NCI-H146 (cell line): ENCODE data around the gene RHBDD3.
A peak's percentile ranks its signal among the peaks of the same experiment; 100 is the strongest.

Experiments
- DNase-seq: peaks from one replicate; lab custom pipeline; 2025; lab: John Stamatoyannopoulos, UW

The RHBDD3 gene

DNA sequence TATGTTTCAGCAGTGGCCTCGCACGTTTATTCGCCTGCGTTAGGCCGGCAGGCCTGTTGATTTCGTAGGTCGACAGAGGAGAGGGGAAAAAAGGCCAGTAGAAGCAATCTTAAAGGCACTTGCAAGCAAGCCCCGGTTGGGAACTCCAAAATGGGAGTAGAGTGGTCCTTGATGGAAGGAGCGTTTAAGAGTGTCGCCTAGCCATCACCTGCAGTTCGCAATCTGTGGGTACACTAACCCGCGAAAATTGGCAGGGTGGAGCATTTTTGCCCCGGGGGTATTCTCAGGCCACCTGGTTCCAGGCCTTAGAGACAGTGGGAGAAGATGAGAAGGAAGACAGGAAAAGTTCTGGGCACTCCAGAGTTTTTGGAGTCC is 1.4 kb upstream of the RHBDD3 start:
- peak; percentile 33 for DNase-seq

DNA sequence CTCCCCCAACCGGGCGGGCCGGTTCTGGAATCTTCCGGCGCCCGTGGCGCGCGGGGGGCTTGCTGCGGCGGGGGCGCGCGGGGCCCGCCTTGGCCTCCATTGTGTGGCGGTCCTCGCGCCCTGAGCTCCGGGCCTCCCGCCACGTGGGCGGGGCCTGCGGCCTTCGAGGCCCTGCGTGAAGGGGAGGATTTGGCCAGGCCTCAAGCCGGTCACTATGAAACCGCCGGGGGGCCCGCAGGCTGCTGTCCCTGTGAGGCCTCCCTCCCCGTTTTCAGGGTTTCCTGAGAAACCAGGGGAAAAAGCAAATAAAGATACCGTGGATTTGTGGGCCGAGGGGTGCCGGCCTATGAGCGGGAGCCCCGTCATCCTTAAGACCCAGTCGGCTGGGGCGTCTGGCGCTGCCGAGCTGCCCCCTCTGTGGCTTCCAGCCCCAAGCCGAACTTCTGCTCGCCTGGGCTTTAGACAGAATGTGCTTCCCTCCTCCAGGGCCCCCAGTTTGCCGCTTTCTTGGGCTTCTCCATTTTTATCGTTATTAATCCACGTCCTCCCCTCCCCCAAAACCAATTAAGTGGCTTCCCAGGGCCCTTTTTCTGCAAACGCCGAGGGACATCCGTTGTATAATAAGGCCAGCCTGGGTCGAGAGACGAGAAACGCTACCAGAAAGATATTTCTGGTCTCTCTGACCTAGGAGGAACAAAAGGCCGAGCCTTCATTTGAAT is 889 bp upstream of the RHBDD3 start:
- DNase-seq: peak; percentile 70

DNA sequence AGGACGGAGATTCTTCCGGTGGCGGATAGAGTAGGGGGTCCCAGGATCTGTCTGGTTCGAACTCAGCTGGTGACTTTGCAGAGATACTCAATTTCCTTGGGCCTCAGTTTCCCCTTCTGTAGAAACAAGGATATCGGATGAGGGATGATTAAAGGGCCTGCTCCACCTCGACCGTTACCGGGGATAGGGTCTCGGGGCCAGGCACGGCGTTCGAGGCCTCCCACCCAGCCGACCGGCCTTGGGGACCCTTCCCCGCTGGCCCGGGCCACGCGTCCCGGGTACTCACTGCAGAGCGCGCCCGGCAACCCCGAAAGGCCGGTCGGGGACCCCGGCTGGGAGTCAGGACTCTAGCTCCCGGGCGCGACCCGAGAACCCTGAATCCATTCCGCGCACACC is 321 bp downstream of the RHBDD3 start:
- no peak for DNase-seq

DNA sequence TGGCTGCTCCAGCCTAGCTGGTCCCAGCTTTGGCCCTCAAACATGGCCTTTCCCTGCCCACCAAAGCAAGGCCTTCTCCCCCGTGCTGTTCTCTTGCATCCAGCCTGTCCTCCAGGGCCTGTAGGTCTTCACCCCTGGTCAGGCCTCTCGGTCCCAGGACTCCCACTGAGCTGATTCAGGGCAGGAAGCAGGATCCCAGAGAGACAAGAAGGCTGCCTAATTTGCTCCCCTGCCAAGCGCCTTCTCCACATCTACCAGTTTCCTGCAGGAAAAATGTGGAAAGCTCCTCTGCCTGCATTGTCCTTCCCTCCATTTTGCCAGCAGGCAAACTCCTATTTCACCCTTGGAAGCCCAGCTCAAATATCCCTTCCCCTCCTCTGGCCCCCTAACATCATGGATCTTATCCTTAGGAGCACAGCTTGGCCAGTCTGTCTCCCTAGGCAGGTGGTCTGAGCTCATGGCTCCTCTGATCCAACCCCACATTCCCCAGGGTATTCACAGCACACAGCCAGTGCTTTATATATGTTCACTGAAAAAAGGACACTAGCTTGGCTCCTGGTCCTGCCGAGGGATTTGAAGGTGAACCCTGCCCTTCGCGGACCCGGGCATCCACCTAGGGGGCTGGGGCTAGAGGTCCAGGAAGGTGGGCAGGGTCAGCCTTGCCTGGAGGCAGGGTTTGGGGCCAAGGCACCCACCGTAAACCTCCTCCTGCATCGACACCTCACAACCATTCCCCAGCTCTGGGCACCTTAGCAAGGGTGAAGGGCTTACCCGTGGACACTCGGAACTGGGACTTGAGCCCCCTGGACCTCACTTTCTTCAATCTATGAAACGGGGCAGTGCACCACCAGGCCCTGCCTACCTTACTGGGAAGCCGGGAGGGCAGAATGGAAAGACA is 968 bp downstream of the RHBDD3 start:
- no peak for DNase-seq

DNA sequence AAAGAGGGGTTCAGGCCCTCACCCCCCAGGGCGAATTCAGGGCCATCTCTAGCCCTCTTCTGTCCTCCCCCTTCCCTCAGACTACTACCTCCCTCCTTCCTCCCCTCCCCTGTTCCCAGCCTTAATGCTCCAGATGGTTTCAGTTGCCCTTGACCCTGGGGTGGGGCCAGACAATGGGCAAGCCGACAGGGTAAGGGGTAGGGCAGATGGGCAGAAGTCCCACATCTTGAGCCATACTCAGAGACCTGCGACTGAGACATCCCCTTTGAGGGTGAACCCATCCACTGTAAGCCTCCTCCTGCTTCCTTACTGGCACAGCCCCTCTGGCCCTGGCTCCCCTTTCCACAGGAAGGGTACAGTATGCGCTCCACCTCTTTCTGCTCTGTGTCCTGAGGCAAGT is 1.9 kb downstream of the RHBDD3 start:
- DNase-seq: no peak

DNA sequence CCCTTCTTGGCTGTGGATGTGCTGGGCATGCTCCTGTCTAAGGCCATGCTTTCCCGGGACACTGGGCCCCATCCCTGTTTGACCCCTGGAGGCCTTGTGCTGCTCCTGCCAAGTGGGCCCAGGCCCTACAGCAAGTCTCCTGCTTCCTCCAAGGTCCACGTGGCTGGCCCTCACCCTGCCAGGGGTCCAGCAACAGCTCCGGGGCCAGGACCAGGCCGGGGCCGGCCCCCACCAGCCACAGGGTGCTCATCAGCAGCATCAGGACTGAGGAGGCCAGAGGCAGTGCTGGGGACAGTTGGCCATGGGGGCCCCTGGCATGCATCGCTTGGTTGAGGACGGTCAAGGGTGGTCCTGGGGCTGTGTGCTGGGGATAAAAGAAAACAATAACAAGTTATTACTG is 2.5 kb downstream of the RHBDD3 start:
- DNase-seq: no peak

DNA sequence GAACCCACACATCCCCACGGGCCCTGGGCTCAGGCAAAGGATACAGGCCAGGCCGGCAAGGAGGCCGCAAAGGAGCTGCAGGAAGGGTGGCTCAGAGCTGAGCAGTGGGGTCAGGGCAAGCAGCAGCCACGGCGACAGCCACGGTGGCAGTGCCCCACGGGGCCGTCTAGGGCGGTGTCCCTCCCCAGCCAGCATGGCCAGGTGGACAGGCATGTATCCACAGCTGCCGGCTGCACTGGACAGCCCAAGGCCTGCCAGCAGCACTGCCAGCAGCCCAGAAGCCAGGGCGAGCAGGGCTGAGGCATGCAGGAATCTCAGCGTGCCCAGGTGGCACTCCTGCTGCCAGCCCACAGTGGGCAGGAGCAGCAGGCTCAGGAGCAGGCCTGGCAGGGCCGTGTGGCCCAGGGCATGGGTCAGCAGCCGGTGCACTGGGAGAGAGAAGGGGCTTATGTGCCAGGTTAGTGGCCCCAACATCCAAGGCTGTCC is 3.9 kb downstream of the RHBDD3 start:
- DNase-seq: no peak

DNA sequence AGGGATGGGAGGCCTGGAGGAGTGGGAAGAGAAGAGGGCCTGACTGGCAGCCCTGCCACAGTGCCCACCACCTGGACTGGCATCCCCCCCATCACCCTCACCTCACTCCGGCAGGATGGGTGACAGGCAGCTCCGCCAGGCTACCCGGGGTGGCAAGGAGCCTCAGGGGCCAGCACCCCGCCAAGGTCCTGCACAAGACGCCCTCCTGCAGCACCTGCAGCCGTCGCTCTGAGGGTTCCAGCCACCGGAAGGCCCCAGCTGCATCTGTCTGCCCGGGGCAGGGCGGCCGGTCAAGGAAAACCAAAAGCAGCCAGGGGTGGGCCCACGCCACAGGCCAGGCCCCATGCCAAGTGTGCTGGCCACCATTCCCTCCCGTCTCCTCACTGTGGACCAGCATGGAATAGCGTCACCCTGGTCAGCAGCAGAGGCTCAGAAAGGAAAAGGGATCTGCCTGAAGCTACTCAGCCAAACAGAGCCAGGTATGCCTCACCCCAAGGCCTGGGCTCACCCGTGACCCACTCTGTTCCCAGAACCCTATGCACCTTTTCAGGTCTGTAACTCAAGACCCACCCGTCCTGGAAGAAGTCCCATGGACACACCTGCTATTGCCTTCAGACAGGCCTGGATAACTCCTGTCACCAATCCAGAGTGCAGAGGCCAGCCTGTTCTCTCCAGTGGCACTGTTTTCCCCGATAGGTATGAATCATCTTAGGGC is 7.0 kb downstream of the RHBDD3 start:
- no peak for DNase-seq

DNA sequence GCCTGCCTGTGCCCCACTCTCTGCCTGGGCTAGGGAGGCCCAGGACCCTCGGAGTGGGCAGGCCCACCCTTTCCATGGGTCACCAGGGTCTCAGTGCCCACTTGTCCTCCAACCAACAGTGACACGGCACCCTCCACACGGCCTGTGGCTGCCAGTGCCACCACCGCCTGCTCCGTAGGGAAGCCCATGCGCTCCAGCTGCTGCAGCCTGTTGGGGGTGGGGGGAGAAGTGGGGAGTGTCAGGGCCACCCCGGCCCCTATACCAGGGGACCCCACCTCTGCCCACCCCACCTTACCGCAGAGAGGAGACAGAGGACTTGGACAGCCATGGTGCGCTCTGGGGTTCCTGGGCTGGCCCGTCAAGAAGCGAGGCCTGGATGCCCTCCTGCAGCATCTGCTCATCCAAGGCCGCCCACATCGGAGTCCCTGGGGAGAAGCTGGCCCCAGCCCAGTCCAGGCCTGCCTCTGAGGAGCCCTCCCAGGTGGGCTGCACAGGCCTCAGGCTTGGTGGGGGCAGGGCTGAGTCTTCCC is 7.7 kb downstream of the RHBDD3 start:
- DNase-seq: no peak

DNA sequence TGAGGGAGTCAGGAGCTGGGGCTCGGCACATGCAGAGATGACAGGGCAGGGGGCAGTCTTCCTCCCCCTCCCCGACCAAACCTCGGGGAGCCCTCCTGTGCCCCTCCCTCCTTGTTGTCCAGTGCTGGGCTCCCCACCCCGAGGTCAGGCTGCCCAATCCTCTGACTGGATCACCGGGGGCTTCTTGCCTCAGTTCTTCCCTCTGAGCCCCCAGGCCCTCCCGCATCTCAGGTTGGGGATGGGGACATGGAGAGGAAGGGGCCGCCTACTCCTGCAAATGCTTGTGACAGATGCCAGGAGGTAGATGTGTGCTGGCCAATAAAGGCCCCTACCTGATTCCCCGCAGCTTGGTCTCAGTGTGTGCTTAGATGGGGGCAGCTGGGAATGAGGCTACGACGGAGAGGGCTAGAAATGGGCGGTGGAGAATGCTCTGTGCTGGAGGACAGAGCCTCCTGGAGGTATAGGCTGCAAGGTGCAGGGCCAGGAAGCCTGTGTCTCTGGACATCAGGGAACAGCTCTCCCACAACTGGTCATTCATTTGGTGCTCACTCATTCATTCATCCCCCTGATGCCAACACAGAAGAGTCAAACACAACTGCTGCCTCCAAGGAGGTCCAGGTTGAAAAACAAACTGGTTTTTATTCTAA is 8.4 kb downstream of the RHBDD3 start:
- no peak for DNase-seq

DNA sequence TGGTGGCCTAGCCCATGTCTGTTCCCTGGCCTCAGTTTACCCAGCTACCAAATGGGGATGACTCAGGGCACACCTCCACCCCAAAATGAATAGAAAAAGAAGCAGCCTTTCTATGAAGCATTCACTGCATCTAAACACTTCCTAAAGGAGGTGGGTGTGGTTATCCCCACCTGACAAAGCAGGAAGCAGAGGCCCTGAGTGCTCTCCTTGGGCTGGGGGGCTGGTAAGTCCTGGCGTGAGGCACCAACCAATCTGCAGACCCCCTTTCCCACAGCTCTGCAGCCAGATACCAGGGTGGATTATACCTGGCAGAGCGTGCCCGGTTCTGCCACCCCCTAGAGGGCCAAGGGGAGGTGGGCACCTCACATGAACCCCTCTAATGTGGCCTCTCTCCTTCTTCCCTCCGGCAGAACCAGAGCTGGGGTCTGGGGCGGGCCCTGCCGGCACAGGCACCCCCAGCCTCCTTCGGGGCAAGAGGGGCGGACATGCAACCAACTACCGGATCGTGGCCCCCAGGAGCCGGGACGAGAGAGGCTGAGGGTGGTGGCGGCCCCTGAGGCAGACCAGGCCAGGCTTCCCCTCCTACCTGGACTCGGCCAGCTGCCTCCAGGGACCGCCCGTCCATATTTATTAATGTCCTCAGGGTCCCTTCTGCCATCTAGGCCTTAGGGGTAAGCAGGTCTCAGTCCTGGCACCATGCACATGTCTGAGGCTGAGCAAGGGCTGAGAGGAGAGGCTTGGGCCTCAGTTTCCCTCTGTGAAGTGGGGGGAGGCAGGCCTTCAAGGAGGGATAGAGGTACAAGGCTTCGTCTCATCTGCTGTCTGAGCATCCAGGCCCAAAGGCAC is 9.2 kb downstream of the RHBDD3 start:
- no peak for DNase-seq

DNA sequence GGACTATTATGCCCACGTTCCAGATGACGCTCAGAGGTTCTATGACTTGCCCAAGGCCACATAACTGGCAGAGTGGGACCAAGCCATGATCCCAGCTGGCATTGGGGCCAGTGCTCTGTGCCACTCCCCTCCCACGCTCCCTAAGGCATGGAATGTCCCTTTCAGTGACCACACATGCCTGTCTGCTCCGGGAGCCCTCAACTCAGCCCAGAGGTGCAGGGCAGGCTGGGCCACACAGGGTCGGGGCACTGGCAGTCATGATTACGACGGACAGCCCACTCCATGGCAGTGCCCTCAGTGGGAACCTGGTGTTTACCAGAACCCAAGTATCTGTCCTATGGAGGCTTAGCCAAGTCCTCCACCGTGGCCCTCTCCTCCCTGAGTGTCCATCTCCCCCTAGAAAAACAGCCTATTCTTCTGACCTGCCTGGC is 10.0 kb downstream of the RHBDD3 start:
- no peak for DNase-seq

DNA sequence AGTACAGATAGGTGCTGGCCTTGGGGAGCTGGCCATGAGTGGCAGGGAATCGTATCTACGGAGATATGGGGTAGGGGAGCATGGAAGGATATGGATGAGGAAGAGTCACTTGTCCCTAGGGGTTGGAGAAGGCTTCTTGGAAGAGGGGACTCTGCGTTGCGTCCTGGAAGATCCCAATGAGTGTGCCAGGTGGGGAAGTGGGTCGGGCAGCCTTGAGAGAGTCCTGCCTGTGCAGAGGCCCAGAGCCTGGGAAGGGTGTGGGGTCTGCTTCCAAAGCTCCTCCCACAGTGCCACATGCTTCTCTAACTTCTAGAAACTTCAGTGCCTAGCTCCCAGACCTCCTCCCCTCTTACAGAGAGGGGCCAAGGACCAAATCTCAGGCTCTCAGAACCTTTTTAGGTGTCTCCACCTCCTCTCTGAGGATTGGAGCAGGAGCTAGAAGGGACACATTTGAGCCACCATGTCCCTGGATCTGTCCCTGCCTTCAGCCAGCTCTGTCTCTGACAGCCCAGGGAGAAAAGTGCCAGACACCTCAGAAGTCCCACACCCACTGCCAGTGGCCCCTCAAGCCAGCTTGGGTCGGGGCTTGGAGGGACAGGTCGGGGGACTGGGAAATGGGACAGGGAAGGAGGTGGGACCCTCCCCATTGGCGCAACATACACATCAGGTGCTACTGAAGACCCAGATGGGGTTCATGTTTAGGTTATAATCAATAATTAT is 11.0 kb downstream of the RHBDD3 start:
- DNase-seq: no peak

DNA sequence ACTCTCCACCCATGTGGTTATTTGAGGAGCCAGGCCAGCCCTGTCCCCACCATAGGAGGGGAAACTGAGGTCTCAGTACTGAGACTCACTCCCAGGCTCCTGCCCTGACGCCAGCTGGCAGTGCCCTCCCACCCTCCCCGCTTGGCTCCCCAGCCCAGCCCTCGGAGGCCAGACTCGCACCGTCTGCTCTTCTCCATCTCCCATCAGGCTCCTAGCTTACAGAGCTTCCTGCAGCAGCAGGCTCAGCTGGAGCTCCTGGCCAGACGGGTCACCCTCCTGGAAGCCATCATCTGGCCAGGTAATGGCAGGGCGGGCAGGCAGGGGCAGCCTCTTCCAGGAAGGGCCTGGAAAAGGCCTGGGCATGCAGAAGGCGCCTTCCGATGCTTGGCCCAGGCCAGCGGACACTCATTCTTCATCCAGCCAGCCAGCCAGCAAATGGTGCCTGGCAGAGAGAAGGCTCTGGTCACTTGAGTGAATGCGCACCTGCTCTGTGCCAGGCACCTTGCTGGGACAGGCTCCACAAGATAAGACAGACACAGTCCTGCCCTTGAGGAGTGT is 12.6 kb downstream of the RHBDD3 start:
- DNase-seq: no peak

DNA sequence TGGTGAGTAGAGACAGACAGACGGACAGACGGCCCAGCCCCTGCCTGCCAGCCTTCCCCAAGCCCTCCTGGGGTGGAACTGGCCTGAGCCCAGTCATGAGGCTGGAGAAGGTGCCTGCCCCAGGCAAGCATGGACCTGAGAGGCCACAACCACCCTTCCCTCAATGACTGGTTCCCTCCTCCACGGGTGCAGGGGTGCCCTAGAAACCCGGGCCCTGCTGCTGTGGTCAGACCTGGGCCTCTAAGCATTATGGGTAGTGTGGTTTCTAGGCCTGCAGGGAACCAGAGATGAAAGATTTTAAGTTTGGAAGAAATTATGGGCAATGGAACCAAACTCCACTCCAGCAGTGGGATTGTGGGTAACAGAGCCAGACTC is 13.5 kb downstream of the RHBDD3 start:
- no peak for DNase-seq

DNA sequence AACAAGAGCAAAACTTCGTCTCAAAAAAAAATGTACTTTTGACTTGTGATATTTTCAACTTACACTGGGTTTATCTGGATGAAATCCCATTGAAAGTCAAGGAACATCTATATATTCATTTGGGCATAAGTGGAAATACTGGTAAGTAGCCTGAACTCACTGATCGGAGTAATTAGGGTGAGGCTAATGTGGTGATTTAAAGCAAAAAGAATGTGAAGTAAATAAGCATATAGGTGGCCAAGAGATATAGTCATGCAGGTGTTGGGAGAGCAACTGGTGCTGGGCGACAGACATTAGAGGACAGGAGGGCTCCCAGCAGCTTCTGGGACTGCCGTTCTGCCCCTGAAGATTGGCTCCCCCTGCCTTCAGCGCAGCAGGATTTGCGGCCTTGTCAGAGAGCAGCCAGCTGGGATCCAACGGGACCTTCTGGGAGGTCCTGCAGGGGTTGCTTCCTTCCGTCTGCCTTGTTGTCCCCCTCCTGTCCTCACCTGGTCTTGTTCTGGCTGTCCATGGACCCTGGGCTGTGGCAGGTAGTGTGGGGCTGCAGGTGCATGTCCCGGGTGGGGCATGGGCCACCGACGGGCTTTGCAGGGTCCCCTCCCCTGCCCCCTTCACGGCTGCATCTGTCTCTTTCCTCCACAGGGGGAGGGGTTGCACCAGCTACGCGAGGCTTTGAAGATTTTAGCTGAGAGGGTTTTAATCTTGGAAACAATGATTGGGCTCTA is 14.1 kb downstream of the RHBDD3 start:
- DNase-seq: no peak

DNA sequence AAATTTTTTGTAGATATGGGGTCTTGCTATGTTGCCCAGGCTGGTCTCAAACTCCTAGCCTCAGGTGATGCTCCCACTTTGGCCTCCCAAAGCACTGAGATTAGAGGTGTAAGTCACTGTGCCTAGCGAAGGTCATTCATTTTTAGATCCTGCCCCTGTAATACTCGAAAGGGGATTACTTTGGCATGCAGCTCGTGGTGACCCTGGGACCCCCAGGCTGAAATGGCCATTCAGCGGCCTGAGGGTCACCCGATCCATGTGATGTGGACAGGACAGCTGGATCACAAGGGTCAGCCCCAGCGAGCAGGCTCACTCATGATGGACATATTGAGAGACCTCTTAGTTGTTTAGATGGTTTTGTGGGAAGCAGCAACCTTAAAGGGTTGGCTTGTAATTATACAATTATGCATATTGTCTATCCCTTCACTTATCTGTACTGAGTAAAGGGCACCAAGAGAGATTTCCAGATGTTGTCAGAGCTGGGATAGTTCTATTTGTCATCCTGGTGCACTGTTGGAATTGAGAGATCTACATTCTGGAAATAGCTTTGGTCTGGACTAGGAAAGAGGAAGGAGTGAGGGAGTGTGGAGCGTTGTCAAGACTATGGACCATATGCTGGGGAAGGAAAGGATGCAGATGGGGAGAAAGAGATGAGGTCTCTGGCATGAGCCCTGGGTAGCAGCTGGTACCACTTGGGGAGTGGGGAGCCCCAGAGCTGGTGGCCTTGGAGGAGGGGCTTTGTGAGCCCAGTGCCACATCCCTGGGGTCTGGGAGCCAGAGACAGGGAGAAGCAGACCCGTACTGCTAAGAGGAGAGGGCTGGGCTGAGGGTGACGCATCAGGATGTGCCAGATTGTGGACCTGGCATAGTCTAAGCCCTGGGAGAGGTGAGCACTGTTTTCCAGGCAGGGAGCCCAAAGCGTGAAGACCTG is 15.5 kb downstream of the RHBDD3 start:
- DNase-seq: no peak

DNA sequence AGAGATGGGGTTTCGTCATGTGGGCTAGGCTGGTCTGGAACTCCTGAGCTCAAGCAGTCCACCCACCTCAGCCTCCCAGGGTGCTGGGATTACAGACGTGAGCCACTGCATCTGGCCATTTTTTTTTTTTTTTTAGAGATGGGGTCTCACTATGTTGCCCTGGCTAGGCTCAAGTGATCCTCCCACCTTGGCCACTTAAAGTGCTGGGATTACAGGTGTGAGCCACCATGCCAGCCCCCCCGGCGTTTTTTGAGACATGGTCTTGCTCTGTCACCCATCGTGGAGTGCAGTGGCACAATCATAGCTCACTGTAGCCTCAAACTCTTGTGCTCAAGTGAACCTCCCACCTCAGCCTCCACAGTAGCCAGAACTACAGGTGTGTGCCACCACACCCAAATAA is 16.5 kb downstream of the RHBDD3 start:
- no peak for DNase-seq
